KMS-11 (cell line): ENCODE measurements around the gene LGALS1.

Source experiments
- H2AFZ ChIP-seq: fragments of 200-600 bp; sonication (generic); 2 replicates; pipeline ENCODE4 v1.6.1; 2016; ENCODE audit warnings: antibody characterized with exemption, mixed run types, low read depth
- H3K27ac ChIP-seq: fragments of 200-600 bp; sonication (generic); 2 replicates; pipeline ENCODE4 v1.6.1; 2016; ENCODE audit warnings: mild to moderate bottlenecking, mixed run types
- H3K27me3 ChIP-seq: fragments of 200-600 bp; sonication (generic); 2 replicates; pipeline ENCODE4 v1.6.1; 2017; ENCODE audit warnings: mild to moderate bottlenecking, low read depth, mixed run types, moderate library complexity; ENCODE audit not compliant: insufficient read depth
- H3K36me3 ChIP-seq: fragments of 200-600 bp; sonication (generic); 2 replicates; pipeline ENCODE4 v1.6.1; 2017; ENCODE audit warnings: mild to moderate bottlenecking, mixed run types; ENCODE audit not compliant: insufficient read depth
- H3K4me1 ChIP-seq: fragments of 200-600 bp; sonication (generic); 2 replicates; pipeline ENCODE4 v1.6.1; 2016; ENCODE audit warnings: mild to moderate bottlenecking, low read depth, mixed run types; ENCODE audit not compliant: poor library complexity, severe bottlenecking
- H3K4me2 ChIP-seq: fragments of 200-600 bp; sonication (generic); 2 replicates; pipeline ENCODE4 v1.7.0; 2016; ENCODE audit warnings: mild to moderate bottlenecking, mixed run types
- H3K4me3 ChIP-seq: fragments of 200-600 bp; sonication (generic); IDR thresholded peaks from 2 replicates; pipeline ENCODE4 v1.6.1; 2017; ENCODE audit warnings: low read depth, low read length, mixed read lengths; ENCODE audit not compliant: insufficient read depth
- H3K79me2 ChIP-seq: fragments of 200-600 bp; sonication (generic); 2 replicates; pipeline ENCODE4 v1.6.1; 2016; ENCODE audit warnings: low read depth, mixed run types; ENCODE audit not compliant: insufficient read depth
- H3K9ac ChIP-seq: fragments of 200-600 bp; sonication (generic); 2 replicates; pipeline ENCODE4 v1.6.1; 2016; ENCODE audit warnings: mild to moderate bottlenecking, mixed run types
- H4K20me1 ChIP-seq: fragments of 200-600 bp; sonication (generic); 2 replicates; pipeline ENCODE4 v1.6.1; 2016; ENCODE audit warnings: mild to moderate bottlenecking, mixed run types; ENCODE audit not compliant: insufficient read depth
- TF ChIP-seq, protein P1 (sequence below): fragments of 200-600 bp; sonication (generic); conservative IDR thresholded peaks from 2 replicates; pipeline ENCODE4 v1.6.1; 2017; ENCODE audit warnings: low read depth, mild to moderate bottlenecking, antibody characterized with exemption, low read length, moderate library complexity, mixed read lengths

The LGALS1 gene

DNA sequence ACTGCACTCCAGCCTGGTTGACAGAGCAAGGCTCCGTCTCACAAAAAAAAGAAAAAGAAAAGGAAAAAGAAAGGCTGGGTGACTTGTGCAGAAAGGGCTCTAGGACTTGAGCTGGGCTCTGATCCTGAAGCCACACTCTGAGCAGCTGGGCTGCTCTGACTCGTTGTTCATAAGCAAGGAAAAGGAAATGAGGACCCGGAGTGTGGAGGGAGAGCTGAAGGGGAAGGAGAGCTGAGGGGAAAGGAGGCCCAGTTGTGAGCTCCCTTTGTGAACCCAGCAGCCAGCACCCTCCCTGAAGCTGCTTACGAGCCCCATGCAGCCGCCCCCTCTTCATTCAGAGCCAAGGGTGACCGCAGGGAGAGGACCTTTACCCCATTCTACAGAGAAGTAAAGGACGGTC, 48.3 kb upstream of the LGALS1 start:
- Histone ChIP-seq H3K27me3 (no peaks in the 10 kb centered on the region), H3K79me2 (no peaks in the 10 kb centered on the region), H3K9ac (no peak overlapping the region), H3K4me2 (peak overlapping the region; percentile 39; the same call in 1 of the 2 replicates), H2AFZ (no peak overlapping the region), H3K27ac (no peak overlapping the region), H3K4me1 (peaks cover 47% of the 10 kb centered on the region), H4K20me1 (no peaks in the 10 kb centered on the region), H3K36me3 (no peaks in the 10 kb centered on the region), H3K4me3 (no peak overlapping the region)
- TF ChIP-seq, protein P1, sequence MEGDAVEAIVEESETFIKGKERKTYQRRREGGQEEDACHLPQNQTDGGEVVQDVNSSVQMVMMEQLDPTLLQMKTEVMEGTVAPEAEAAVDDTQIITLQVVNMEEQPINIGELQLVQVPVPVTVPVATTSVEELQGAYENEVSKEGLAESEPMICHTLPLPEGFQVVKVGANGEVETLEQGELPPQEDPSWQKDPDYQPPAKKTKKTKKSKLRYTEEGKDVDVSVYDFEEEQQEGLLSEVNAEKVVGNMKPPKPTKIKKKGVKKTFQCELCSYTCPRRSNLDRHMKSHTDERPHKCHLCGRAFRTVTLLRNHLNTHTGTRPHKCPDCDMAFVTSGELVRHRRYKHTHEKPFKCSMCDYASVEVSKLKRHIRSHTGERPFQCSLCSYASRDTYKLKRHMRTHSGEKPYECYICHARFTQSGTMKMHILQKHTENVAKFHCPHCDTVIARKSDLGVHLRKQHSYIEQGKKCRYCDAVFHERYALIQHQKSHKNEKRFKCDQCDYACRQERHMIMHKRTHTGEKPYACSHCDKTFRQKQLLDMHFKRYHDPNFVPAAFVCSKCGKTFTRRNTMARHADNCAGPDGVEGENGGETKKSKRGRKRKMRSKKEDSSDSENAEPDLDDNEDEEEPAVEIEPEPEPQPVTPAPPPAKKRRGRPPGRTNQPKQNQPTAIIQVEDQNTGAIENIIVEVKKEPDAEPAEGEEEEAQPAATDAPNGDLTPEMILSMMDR, result no peak

DNA sequence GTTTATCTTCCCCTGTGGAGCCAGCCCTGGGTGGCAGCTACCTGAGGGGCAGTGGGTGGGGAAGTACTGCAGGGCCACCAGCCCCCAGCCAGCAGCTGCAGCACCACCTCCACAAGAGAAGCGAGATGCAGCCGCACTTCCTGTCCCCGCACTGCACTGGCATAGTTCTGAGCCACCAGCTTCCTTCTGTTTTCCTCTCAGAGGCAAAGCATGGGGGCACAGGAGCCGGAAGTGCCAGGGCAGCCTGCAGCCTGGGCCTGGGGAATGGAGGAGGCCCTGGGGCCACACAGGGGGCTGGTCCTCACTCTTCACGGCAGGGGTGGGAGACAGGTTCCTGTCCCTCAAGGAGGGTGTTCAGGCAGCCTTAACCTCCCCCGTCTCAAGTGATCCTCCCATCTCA, 47.9 kb upstream of the LGALS1 start:
- H3K36me3 ChIP-seq, result no peaks in the 10 kb centered on the region
- no peak overlapping the region for H3K27ac ChIP-seq
- H3K27me3 ChIP-seq, result no peaks in the 10 kb centered on the region
- no peak overlapping the region for H3K9ac ChIP-seq
- no peak overlapping the region for H3K4me3 ChIP-seq
- H2AFZ ChIP-seq, result no peak overlapping the region
- H3K4me1 ChIP-seq, result peaks cover 51% of the 10 kb centered on the region
- H3K79me2 ChIP-seq, result no peaks in the 10 kb centered on the region
- TF ChIP-seq, protein P1, result no peak
- H4K20me1 ChIP-seq, result no peaks in the 10 kb centered on the region
- H3K4me2 ChIP-seq, result peak overlapping the region; percentile 39; the same call in 1 of the 2 replicates

DNA sequence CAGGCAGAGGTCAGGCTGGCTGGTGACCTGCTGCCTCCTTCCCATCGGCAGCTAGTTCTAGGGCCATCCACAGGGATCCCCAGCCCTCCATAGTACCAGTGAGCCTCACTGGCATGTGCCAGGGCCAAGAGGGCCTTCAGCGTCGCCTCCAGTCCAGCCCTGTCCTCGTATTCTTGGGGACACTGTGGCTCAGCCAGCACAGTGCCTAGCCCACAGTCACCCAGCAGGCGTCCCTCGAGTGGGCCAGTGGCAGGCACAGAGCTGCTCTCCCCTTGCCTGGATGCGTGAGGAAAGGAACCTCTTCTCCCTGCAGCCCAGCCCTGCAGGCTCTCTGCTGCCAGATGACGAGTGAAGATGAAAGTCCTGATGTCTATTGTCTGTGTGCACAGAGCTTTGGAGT, 46.6 kb upstream of the LGALS1 start:
- no peaks in the 10 kb centered on the region for H4K20me1 ChIP-seq
- TF ChIP-seq, protein P1, result no peak
- H3K4me3 ChIP-seq, result no peak overlapping the region
- H3K27me3 ChIP-seq, result no peaks in the 10 kb centered on the region
- no peaks in the 10 kb centered on the region for H3K36me3 ChIP-seq
- H3K79me2 ChIP-seq, result no peaks in the 10 kb centered on the region
- no peak overlapping the region for H3K27ac ChIP-seq
- no peak overlapping the region for H3K4me2 ChIP-seq
- no peak overlapping the region for H2AFZ ChIP-seq
- no peak overlapping the region for H3K9ac ChIP-seq
- H3K4me1 ChIP-seq, result peaks cover 57% of the 10 kb centered on the region

DNA sequence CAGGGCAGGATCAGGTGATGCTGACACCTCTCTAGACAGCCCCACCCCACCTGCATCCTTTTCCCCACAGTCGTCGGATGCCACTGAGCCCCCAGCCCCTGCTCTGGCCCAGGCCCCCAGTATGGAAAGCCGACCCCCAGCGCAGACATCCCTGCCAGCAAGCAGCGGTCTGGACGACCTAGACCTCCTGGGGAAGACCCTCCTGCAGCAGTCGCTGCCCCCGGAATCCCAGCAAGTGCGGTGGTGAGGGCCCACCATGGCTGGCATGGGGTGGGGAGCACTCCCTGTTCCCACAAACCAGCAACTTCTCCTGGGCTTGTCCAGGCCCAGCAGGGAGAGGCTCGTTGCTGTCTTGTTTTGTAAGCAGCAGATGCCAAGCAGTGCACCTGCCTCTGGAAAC, 45.5 kb upstream of the LGALS1 start:
- Histone ChIP-seq H3K9ac (no peak overlapping the region), H2AFZ (no peak overlapping the region), H4K20me1 (no peaks in the 10 kb centered on the region), H3K27me3 (no peaks in the 10 kb centered on the region), H3K4me3 (no peak overlapping the region), H3K27ac (no peak overlapping the region), H3K79me2 (no peaks in the 10 kb centered on the region), H3K4me1 (peaks cover 64% of the 10 kb centered on the region), H3K4me2 (no peak overlapping the region), H3K36me3 (no peaks in the 10 kb centered on the region)
- TF ChIP-seq, protein P1, result no peak
